CD4-positive, alpha-beta T cell treated with Interleukin-17A for 4 hours (primary cell): Measurements from ENCODE around the gene RHBDD2.

Source experiments
- DNase-seq: peaks from one replicate; pipeline ENCODE4 v3.0.0-alpha.2; 2020; ENCODE audit warnings: mixed read lengths

RHBDD2 gene

DNA sequence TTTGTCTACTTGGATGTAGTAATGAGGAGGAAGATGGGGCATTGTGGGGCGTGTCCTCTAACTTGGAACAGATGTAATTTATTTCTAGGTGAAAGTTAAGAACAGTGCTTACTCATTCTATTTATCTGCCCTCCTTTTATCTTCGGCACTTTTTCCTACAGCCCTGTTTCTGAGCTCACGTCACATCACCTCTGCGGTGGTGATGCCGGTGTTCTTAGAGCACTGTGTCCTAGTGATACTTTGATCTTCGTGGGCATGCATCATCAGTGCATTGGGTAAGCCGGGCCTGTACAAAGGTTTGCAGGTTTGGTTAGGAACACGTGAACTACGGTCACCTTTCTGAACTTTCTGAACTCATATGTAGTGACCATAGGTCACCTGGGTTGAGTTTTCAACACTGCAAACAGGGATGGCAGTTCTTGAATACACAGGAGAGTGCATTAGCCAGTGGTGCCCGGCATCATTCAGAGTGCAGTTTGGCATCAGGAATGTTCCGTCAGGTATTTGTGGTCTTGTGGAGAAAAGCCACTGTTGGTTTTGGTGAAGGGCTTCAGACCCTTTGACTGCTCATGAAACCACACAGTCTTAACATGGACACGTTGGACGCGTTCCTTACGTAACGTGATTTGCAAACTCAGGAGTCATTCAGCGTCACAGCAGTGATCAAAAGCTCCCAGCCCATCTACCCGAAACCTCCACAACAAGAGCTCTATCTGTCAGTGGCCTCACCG lies 41.8 kb downstream of the RHBDD2 start:
- DNase-seq, result peak; percentile 33

DNA sequence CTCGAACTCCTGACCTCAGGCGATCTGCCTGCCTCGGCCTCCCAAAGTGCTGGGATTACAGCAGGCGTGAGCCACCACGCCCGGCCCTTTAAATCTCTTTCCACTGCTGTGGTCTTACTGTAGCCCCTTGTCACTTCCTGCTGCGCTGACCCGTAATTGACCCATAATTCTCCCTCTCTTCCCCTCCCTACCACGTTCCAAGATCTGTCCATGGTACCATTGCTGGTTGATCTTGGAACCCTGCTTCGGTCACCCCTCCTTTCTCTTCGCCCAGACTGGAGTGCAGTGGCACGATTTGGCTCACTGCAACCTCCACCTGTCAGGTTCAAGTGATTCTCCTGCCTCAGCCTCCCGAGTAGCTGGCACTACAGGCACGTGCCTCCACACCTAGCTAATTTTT lies 42.6 kb downstream of the RHBDD2 start:
- DNase-seq, result no peak

- DNase-seq, result no peak
Measured at GRCh38 chr7:75922966-75923603, 44.3 kb downstream of the RHBDD2 start.

DNA sequence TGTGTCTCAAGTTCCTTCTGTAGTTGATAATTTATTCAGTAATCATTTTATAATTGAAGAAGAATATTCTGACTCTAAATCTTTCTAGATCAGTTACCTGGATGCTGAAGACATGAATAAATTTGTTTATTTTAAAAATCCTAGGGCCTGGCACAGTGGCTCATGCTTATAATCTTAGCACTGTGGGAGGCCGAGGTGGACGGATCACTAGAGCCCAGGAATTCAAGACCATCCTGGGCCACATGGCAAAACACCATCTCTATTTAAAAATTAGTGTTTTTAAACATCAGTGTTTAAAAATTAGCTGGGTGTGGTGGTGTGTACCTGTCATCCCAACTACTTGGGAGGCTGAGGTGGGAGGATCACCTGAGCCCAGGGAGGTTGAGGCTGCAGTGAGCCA lies 45.4 kb downstream of the RHBDD2 start:
- no peak for DNase-seq

- DNase-seq, result no peak
Measured at GRCh38 chr7:75924889-75925288, 46.1 kb downstream of the RHBDD2 start.

DNA sequence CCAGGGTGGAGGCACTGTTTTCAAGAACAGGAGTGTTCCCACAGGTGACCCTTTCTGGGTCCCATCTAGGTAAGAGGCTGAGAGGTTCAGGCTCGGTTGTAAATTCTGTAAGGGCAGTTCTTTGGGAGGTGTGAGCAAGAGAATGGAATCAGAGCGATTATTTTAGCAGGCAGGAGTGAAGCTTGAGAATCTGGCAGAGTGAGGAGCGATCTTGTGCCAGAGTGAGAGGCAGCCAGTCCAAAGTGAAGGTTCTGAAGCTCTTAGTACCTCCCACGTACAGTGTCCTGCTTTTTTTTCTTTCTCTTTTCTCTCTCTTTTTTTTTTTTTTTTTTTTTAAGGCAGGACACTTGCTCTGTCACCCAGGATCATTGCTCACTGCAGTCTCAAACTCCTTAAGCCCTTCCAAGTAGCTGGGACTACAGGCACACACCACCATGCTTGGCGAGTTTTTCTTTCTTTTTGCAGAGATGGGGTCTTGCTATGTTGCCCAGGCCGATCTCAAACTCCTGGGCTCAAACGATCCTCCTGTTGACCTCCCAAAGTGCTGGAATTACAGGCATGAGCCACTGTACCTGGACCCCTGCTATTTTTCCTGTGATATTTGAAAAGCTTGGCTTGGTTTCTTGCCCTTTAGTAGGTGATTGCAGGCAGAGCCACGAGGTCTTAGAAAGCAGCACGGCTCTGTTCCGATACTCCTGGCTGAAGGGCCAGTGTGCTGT lies 47.0 kb downstream of the RHBDD2 start:
- DNase-seq, result no peak

- DNase-seq, result peak; percentile 33
Measured at GRCh38 chr7:75928568-75928914, 49.7 kb downstream of the RHBDD2 start.

GRCh38 chr7:75931680-75932079 lies 52.8 kb downstream of the RHBDD2 start:
- no peak for DNase-seq

GRCh38 chr7:75937958-75938786 lies 59.3 kb downstream of the RHBDD2 start:
- DNase-seq, result no peak
